HepG2 (cell line): Measurements from ENCODE around the gene ZSCAN31. TPM values are rescaled to one million over a fixed set of nuclear protein-coding genes. Genes with fewer than 3 reads are reported as not detected.

Experiments
- ATF7 ChIP-seq, 2 experiments: fragments of 450-650 bp in 1 of 2; sonication (generic) in 1 of 2; formaldehyde crosslinking in 1 of 2; IDR thresholded peaks; 2 replicates each; pipeline versions ENCODE4 v1.4.0 to v1.6.1; 2016 to 2020; ENCODE audit warnings: antibody characterized with exemption in 1 of 2, mild to moderate bottlenecking in 1 of 2, missing genetic modification reagents in 1 of 2
- ATRX ChIP-seq: sonication (generic); formaldehyde crosslinking; IDR thresholded peaks from 2 replicates; pipeline ENCODE4 v1.4.0; 2020; ENCODE audit warnings: missing genetic modification reagents, borderline replicate concordance
- BHLHE40 ChIP-seq: IDR thresholded peaks from 2 replicates; pipeline ENCODE4 v1.6.1; 2011; ENCODE audit warnings: low read length, improper control_type of control experiment
- HDAC6 ChIP-seq: fragments of 200-600 bp; sonication (generic); IDR thresholded peaks from 2 replicates; pipeline ENCODE4 v1.7.0; 2017; ENCODE audit warnings: mild to moderate bottlenecking, antibody characterized with exemption, low read length, low read depth
- IRF2 ChIP-seq: IDR thresholded peaks from 2 replicates; pipeline ENCODE4 v1.6.1; 2018; ENCODE audit warnings: missing genetic modification reagents, missing compliant biosample characterization
- JARID2 ChIP-seq: sonication (generic); formaldehyde crosslinking; IDR thresholded peaks from 2 replicates; pipeline ENCODE4 v1.8.1; 2023; ENCODE audit warnings: missing genetic modification reagents, inconsistent platforms; ENCODE audit not compliant: insufficient replicate concordance
- KDM5A ChIP-seq: fragments of 200-600 bp; sonication (generic); IDR thresholded peaks from 2 replicates; pipeline ENCODE4 v1.7.0; 2018; ENCODE audit warnings: antibody characterized with exemption, mild to moderate bottlenecking, low read length, borderline replicate concordance
- KLF13 ChIP-seq: sonication (generic); formaldehyde crosslinking; IDR thresholded peaks from 2 replicates; pipeline ENCODE4 v1.4.0; 2020; ENCODE audit warnings: mild to moderate bottlenecking, missing genetic modification reagents
- MAFG ChIP-seq: sonication (generic); formaldehyde crosslinking; IDR thresholded peaks from 2 replicates; pipeline ENCODE4 v1.5.1; 2020; ENCODE audit warnings: mild to moderate bottlenecking, missing genetic modification reagents
- MEIS2 ChIP-seq: sonication (generic); formaldehyde crosslinking; IDR thresholded peaks from 2 replicates; pipeline ENCODE4 v1.9.0; 2021; ENCODE audit warnings: mild to moderate bottlenecking, missing genetic modification reagents
- NFE2 ChIP-seq: sonication (generic); formaldehyde crosslinking; IDR thresholded peaks from 2 replicates; pipeline ENCODE4 v1.4.0; 2020; ENCODE audit warnings: missing genetic modification reagents
- SOX5 ChIP-seq: IDR thresholded peaks from 2 replicates; pipeline ENCODE4 v1.6.1; 2016; ENCODE audit warnings: borderline replicate concordance
- ZNF407 ChIP-seq: sonication (generic); formaldehyde crosslinking; IDR thresholded peaks from one replicate; pipeline ENCODE4 v1.5.1; 2020; ENCODE audit warnings: mild to moderate bottlenecking, missing genetic modification reagents; ENCODE audit errors: not compliant biosample characterization
- ZNF430 ChIP-seq: sonication (generic); formaldehyde crosslinking; IDR thresholded peaks from 2 replicates; pipeline ENCODE4 v1.9.0; 2021; ENCODE audit warnings: mild to moderate bottlenecking, missing genetic modification reagents
- ZNF556 ChIP-seq: sonication (generic); formaldehyde crosslinking; IDR thresholded peaks from 2 replicates; pipeline ENCODE4 v1.4.0; 2020; ENCODE audit warnings: mild to moderate bottlenecking, missing genetic modification reagents, borderline replicate concordance
- ZNF614 ChIP-seq: IDR thresholded peaks from 2 replicates; pipeline ENCODE4 v1.6.1; 2018; ENCODE audit warnings: missing biosample characterization, missing genetic modification reagents, inconsistent platforms, borderline replicate concordance
- ZNF775 ChIP-seq: sonication (generic); formaldehyde crosslinking; IDR thresholded peaks from 2 replicates; pipeline ENCODE4 v1.4.0; 2020; ENCODE audit warnings: missing genetic modification reagents, mild to moderate bottlenecking, moderate library complexity, borderline replicate concordance
- ZNF83 ChIP-seq: sonication (generic); formaldehyde crosslinking; IDR thresholded peaks from 2 replicates; pipeline ENCODE4 v1.4.0; 2020; ENCODE audit warnings: missing genetic modification reagents, mild to moderate bottlenecking, borderline replicate concordance
- polyA plus RNA-seq, 8 experiments: library from polyadenylated mRNA; depleted of rRNA in 3 of 8; stranded (reverse) in 7 of 8; unstranded in 1 of 8; fragments of >200 nt; fragmentation: Illumina TruSeq in 4 of 8; extraction: Trizol in 4 of 8; gene quantifications; 2 replicates each; pipeline versions ENCODE4 v1.2.1 to v1.2.3, GENCODE V29; 2011 to 2016; ENCODE audit warnings: low read depth in 4 of 8, missing spikeins in 1 of 8, mixed read lengths in 1 of 8; ENCODE audit not compliant: insufficient read depth in 1 of 8
- total RNA-seq, 5 experiments: library from RNA; depleted of rRNA; stranded (reverse); fragments of >200 nt; fragmentation: Illumina TruSeq; extraction: Trizol; gene quantifications; 2 replicates each; pipeline ENCODE4 v1.2.3, GENCODE V29; 2016; ENCODE audit warnings: low read depth in 1 of 5
- TF ChIP-seq, protein P1 (sequence below): sonication (generic); formaldehyde crosslinking; IDR thresholded peaks from 2 replicates; pipeline ENCODE4 v1.9.0; 2022; ENCODE audit warnings: low read depth, missing genetic modification reagents

Gene ZSCAN31
- total and polyA plus RNA-seq, 2 of the 13 experiments (the other 11 are each of a cell fraction or from before 2014, with no cell fraction given): 5.3 to 6.2 TPM

DNA sequence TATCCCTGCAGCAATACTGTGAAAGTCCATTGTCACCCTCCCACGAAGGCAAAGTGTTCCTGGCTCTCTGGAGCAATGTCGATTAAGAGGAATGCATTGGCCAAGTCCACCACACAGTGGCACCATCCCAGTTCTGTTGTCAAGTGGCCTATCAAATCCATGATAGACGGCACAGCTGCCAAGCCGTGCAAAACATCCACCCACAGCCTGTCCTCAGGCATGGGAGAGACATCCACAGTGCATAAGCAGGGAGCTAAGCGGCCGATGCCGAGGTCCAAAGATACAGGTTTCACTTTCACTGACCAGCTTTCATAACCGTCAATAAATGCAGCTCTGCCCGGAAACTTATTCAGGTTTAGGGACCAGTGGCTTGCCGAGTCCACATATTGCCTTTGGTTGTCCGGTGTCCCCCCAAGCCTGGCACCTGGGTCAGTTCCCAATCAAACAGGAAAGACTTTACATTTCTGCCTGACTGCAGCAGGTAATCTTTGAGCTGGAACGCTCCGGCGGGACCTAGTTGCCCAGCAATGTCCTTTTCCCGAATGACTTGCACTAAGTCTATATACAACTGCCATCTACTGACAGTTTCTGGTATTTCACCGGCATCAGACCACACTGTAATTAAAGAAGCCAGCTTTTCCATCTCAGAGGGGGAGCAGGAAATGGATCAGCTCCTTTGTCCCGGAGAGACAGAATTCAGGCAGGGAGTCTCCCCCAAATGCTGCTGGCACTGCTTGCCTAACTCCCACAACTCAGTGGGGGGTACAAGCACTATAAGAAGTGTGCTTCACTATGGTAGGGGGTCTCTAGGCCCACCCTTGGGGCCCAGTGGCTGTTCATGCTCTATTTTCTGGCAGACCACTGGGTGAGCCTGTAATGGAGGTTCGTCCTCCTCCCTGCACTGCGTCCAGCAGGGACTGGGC lies 20.1 kb upstream of the ZSCAN31 start (continued):
- TF ChIP-seq ZNF407: no peak
- no peak for TF ChIP-seq ZNF83
- TF ChIP-seq SOX5 (CRISPR knock-in tag): no peak
- no peak for TF ChIP-seq HDAC6
- no peak for TF ChIP-seq ATRX (CRISPR knock-in tag)
- 0 out of 2 replicates have a peak, but pooled peaks have one; percentile 13 for TF ChIP-seq MEIS2
- TF ChIP-seq MAFG (CRISPR knock-in tag): no peak
- TF ChIP-seq IRF2 (CRISPR knock-in tag): peak; percentile 90
- TF ChIP-seq ZNF614 (CRISPR knock-in tag): peak; percentile 52; the same call in 1 of the 2 replicates
- TF ChIP-seq ATF7 (IDR thresholded peaks at IDR 0.05): no peak
- no peak for TF ChIP-seq ATF7 (CRISPR knock-in tag; IDR thresholded peaks at IDR 0.05)
- no peak for TF ChIP-seq BHLHE40
- no peak for TF ChIP-seq ZNF775
- TF ChIP-seq ZNF556 (CRISPR knock-in tag): peak; percentile 72; the same call in 1 of the 2 replicates
- TF ChIP-seq JARID2: peak; percentile 84
- no peak for TF ChIP-seq KLF13 (CRISPR knock-in tag)
- 0 out of 2 replicates have a peak, but pooled peaks have one; percentile 15 for TF ChIP-seq ZNF430 (CRISPR knock-in tag)
- TF ChIP-seq NFE2 (CRISPR knock-in tag): no peak
- peak; percentile 90; the same call in 1 of the 2 replicates for TF ChIP-seq KDM5A
- TF ChIP-seq, protein P1, sequence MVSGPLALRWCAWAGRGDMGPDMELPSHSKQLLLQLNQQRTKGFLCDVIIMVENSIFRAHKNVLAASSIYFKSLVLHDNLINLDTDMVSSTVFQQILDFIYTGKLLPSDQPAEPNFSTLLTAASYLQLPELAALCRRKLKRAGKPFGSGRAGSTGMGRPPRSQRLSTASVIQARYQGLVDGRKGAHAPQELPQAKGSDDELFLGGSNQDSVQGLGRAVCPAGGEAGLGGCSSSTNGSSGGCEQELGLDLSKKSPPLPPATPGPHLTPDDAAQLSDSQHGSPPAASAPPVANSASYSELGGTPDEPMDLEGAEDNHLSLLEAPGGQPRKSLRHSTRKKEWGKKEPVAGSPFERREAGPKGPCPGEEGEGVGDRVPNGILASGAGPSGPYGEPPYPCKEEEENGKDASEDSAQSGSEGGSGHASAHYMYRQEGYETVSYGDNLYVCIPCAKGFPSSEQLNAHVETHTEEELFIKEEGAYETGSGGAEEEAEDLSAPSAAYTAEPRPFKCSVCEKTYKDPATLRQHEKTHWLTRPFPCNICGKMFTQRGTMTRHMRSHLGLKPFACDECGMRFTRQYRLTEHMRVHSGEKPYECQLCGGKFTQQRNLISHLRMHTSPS: no peak
